GM18870 (cell line): ENCODE results near the gene MACROD2.

Experiments
- ATAC-seq: cut with Tn5 transposase; IDR thresholded peaks from one replicate; pipeline ENCODE4 v1.9.1; 2021; ENCODE audit warnings: moderate library complexity; ENCODE audit not compliant: unreplicated experiment

MACROD2 gene

GRCh38 chr20:14332866-14333265 is 337.6 kb downstream of the MACROD2 start:
- ATAC-seq = no peak

- ATAC-seq = no peak
Observed at GRCh38 chr20:14333721-14334120, 338.4 kb downstream of the MACROD2 start.

- no peak for ATAC-seq
Observed at GRCh38 chr20:14334306-14334930, 339.1 kb downstream of the MACROD2 start.

GRCh38 chr20:14335052-14335451 is 339.7 kb downstream of the MACROD2 start:
- ATAC-seq = no peak

GRCh38 chr20:14336686-14337085 is 341.4 kb downstream of the MACROD2 start:
- ATAC-seq = no peak

- ATAC-seq = peak; percentile 98
Observed at GRCh38 chr20:14337400-14338171, 342.3 kb downstream of the MACROD2 start, which contains the start of gene FLRT3. Gene FLRT3, minus strand, starts transcription at chr20:14337612. Its CDS starts 10,106 bp downstream, at chr20:14327506.

- no peak for ATAC-seq
Observed at GRCh38 chr20:14341801-14342200, 346.5 kb downstream of the MACROD2 start.

- ATAC-seq = no peak
Observed at GRCh38 chr20:14342918-14343317, 347.6 kb downstream of the MACROD2 start.

- ATAC-seq = no peak
Observed at GRCh38 chr20:14343491-14344065, 348.3 kb downstream of the MACROD2 start.

GRCh38 chr20:14344746-14345145 is 349.4 kb downstream of the MACROD2 start:
- no peak for ATAC-seq

- ATAC-seq = no peak
Observed at GRCh38 chr20:14355791-14356190, 360.5 kb downstream of the MACROD2 start.

GRCh38 chr20:14360416-14360815 is 365.1 kb downstream of the MACROD2 start:
- no peak for ATAC-seq

GRCh38 chr20:14361509-14362345 is 366.4 kb downstream of the MACROD2 start:
- no peak for ATAC-seq

- no peak for ATAC-seq
Observed at GRCh38 chr20:14374196-14374595, 378.9 kb downstream of the MACROD2 start.

GRCh38 chr20:14375416-14375985 is 380.2 kb downstream of the MACROD2 start:
- no peak for ATAC-seq

GRCh38 chr20:14378326-14378725 is 383.0 kb downstream of the MACROD2 start:
- ATAC-seq = no peak

GRCh38 chr20:14383335-14383734 is 388.0 kb downstream of the MACROD2 start:
- ATAC-seq = no peak

- ATAC-seq = no peak
Observed at GRCh38 chr20:14384416-14385175, 389.3 kb downstream of the MACROD2 start.

- no peak for ATAC-seq
Observed at GRCh38 chr20:14385176-14385740, 389.9 kb downstream of the MACROD2 start.

- ATAC-seq = no peak
Observed at GRCh38 chr20:14386726-14387125, 391.4 kb downstream of the MACROD2 start.
